ENCODE measurements around the gene RFC4. TPM values are rescaled to one million over a fixed set of nuclear protein-coding genes. Genes with fewer than 3 reads are reported as not detected.
"Not testable (repeated sequence)": the region's sequence is repeated elsewhere in the genome, so short reads cannot be mapped to it uniquely, and the experiment has no call there.

The RFC4 gene
- total and polyA plus RNA-seq, 2 donors from 2014 or later, result 8.9 to 11.1 TPM

DNA sequence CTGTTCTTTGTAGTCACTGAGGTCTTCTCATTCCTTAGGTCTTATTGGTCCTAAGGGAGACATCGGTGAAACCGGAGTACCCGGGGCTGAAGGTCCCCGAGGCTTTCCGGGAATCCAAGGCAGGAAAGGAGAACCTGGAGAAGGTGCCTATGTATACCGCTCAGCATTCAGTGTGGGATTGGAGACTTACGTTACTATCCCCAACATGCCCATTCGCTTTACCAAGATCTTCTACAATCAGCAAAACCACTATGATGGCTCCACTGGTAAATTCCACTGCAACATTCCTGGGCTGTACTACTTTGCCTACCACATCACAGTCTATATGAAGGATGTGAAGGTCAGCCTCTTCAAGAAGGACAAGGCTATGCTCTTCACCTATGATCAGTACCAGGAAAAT is 47.9 kb upstream of the RFC4 start:
- no peaks in the 10 kb centered on the region for H3K4me1 ChIP-seq (ENCODE audit: control insufficient read depth in 2 of 3, insufficient read depth in 2 of 3, low read depth in 1 of 3, low read length in 3 of 3)
- H3K27ac ChIP-seq (ENCODE audit: low read depth in 2 of 2, low read length in 2 of 2), result no peak overlapping the region
- TF ChIP-seq, protein P1, sequence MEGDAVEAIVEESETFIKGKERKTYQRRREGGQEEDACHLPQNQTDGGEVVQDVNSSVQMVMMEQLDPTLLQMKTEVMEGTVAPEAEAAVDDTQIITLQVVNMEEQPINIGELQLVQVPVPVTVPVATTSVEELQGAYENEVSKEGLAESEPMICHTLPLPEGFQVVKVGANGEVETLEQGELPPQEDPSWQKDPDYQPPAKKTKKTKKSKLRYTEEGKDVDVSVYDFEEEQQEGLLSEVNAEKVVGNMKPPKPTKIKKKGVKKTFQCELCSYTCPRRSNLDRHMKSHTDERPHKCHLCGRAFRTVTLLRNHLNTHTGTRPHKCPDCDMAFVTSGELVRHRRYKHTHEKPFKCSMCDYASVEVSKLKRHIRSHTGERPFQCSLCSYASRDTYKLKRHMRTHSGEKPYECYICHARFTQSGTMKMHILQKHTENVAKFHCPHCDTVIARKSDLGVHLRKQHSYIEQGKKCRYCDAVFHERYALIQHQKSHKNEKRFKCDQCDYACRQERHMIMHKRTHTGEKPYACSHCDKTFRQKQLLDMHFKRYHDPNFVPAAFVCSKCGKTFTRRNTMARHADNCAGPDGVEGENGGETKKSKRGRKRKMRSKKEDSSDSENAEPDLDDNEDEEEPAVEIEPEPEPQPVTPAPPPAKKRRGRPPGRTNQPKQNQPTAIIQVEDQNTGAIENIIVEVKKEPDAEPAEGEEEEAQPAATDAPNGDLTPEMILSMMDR (IDR thresholded peaks at IDR 0.05; ENCODE audit: borderline replicate concordance, extremely low read depth, insufficient read depth), result no peak
- no peak overlapping the region for H3K4me3 ChIP-seq (ENCODE audit: low read length in 3 of 3)
- no peaks in the 10 kb centered on the region for H3K9me3 ChIP-seq (ENCODE audit: control insufficient read depth in 2 of 3, insufficient read depth in 1 of 3, low read length in 3 of 3)
- no peak overlapping the region for H3K9ac ChIP-seq (ENCODE audit: low read length in 3 of 3)
- H3K36me3 ChIP-seq (ENCODE audit: control insufficient read depth in 2 of 3, insufficient read depth in 3 of 3, low read length in 3 of 3), result no peaks in the 10 kb centered on the region
- H3K27me3 ChIP-seq (ENCODE audit: control insufficient read depth, insufficient read depth, low read length), result no peaks in the 10 kb centered on the region
- DNase-seq (no peak), FAIRE-seq (no peak)
- intact Hi-C loops (cut with DNase I), result no loop called here

DNA sequence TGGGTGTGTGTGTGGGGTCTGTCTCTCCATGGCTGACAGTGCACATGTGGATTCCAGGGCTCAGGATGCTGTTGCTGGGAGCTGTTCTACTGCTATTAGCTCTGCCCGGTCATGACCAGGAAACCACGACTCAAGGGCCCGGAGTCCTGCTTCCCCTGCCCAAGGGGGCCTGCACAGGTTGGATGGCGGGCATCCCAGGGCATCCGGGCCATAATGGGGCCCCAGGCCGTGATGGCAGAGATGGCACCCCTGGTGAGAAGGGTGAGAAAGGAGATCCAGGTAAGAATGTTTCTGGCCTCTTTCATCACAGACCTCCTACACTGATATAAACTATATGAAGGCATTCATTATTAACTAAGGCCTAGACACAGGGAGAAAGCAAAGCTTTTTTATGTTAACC is 46.7 kb upstream of the RFC4 start:
- intact Hi-C loops (cut with DNase I), result no loop called here
- Histone ChIP-seq H3K27me3 (ENCODE audit: control insufficient read depth, insufficient read depth, low read length) (no peaks in the 10 kb centered on the region), H3K27ac (ENCODE audit: low read depth in 2 of 2, low read length in 2 of 2) (no peak overlapping the region), H3K9ac (ENCODE audit: low read length in 3 of 3) (no peak overlapping the region), H3K4me1 (ENCODE audit: control insufficient read depth in 2 of 3, insufficient read depth in 2 of 3, low read depth in 1 of 3, low read length in 3 of 3) (no peaks in the 10 kb centered on the region), H3K4me3 (ENCODE audit: low read length in 3 of 3) (no peak overlapping the region), H3K9me3 (ENCODE audit: control insufficient read depth in 2 of 3, insufficient read depth in 1 of 3, low read length in 3 of 3) (no peaks in the 10 kb centered on the region), H3K36me3 (ENCODE audit: control insufficient read depth in 2 of 3, insufficient read depth in 3 of 3, low read length in 3 of 3) (no peaks in the 10 kb centered on the region)
- TF ChIP-seq, protein P1 (IDR thresholded peaks at IDR 0.05; ENCODE audit: borderline replicate concordance, extremely low read depth, insufficient read depth), result no peak
- FAIRE-seq, result no peak
- DNase-seq, result no peak

DNA sequence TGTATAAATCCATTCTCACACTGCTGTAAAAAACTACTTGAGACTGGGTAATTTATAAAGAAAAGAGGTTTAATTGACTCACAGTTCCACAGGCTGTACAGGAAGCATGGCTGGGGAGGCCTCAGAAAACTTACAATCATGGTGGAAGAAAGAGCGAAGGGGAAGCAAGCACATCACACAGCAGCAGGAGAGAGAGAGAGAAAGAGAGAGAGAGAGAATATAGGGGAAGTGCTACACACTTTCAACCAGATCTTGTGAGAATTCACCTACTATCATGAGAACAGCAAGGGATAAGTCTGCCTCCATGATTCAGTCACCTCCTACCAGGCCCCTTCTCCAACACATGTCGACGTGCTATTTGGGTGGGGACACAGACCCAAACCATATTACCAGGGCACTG is 45.6 kb upstream of the RFC4 start:
- intact Hi-C loops (cut with DNase I); H3K36me3 ChIP-seq (ENCODE audit: control insufficient read depth in 2 of 3, insufficient read depth in 3 of 3, low read length in 3 of 3); H3K27ac ChIP-seq (ENCODE audit: low read depth in 2 of 2, low read length in 2 of 2); H3K4me1 ChIP-seq (ENCODE audit: control insufficient read depth in 2 of 3, insufficient read depth in 2 of 3, low read depth in 1 of 3, low read length in 3 of 3); H3K9me3 ChIP-seq (ENCODE audit: control insufficient read depth in 2 of 3, insufficient read depth in 1 of 3, low read length in 3 of 3); H3K27me3 ChIP-seq (ENCODE audit: control insufficient read depth, insufficient read depth, low read length); H3K9ac ChIP-seq (ENCODE audit: low read length in 3 of 3); FAIRE-seq; H3K4me3 ChIP-seq (ENCODE audit: low read length in 3 of 3); DNase-seq: not testable (repeated sequence)

DNA sequence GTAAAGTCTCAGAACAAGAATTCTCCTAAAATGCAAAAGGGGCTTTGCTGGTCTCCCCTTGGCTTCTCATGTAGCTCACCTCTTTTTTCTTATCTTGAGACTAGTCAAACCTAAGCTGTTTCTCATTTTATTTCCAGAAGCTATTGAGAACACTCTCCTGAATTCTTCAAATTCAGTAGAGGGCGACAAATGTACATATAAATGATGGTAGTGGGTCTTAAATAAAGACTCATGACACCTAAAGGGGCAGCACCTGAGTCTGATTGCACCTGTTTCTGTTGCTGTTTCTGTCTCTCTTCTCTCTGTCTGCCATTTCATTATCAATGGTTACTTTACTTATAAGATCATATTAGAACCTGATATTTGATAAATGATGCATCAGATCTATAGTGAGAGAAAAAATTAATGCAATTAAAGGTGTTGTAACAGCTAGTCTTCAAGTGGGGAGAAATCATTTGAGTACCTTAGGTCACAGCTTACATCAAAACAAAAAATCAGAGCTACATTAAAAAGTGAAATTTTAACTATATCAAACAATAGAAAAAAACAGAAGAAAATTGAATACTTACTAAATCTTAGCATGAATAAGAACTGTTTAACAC is 43.2 kb upstream of the RFC4 start:
- intact Hi-C loops (cut with DNase I), result loop anchor here (10.0 kb wide), 1 partner anchor 315 kb away; no protein-coding TSS in a partner anchor
- FAIRE-seq, result no peak
- Histone ChIP-seq H3K4me3 (ENCODE audit: low read length in 3 of 3) (no peak overlapping the region), H3K27me3 (ENCODE audit: control insufficient read depth, insufficient read depth, low read length) (no peaks in the 10 kb centered on the region), H3K36me3 (ENCODE audit: control insufficient read depth in 2 of 3, insufficient read depth in 3 of 3, low read length in 3 of 3) (no peaks in the 10 kb centered on the region), H3K9ac (ENCODE audit: low read length in 3 of 3) (no peak overlapping the region), H3K4me1 (ENCODE audit: control insufficient read depth in 2 of 3, insufficient read depth in 2 of 3, low read depth in 1 of 3, low read length in 3 of 3) (no peaks in the 10 kb centered on the region), H3K27ac (ENCODE audit: low read depth in 2 of 2, low read length in 2 of 2) (no peak overlapping the region), H3K9me3 (ENCODE audit: control insufficient read depth in 2 of 3, insufficient read depth in 1 of 3, low read length in 3 of 3) (no peaks in the 10 kb centered on the region)
- DNase-seq, result peak in 2 of 5 donors; percentile 70 to 72
- TF ChIP-seq, protein P1 (IDR thresholded peaks at IDR 0.05; ENCODE audit: borderline replicate concordance, extremely low read depth, insufficient read depth), result peak; percentile 58

Data from kidney (tissue), 14 donors.